GM21576 (cell line): ENCODE measurements around the gene MTMR11.
"Not testable (repeated sequence)": the region's sequence is repeated elsewhere in the genome, so short reads cannot be mapped to it uniquely, and the experiment has no call there.

ENCODE experiments used
- ATAC-seq: cut with Tn5 transposase; IDR thresholded peaks from one replicate; pipeline ENCODE4 v1.9.1; 2021; ENCODE audit warnings: mild to moderate bottlenecking, moderate library complexity; ENCODE audit not compliant: unreplicated experiment

Gene MTMR11

GRCh38 chr1:149903836-149904491, 32.7 kb downstream of the MTMR11 start:
- ATAC-seq: no peak

GRCh38 chr1:149899460-149900284, 37.0 kb downstream of the MTMR11 start, which contains the start of gene BOLA1:
BOLA1 (plus strand) TSS chr1:149899568; CDS start chr1:149900060, 492 bp downstream.
- peak; percentile 96 for ATAC-seq

- no peak for ATAC-seq
These were observed 40.1 kb downstream of the MTMR11 start for GRCh38 chr1:149896575-149896974.

GRCh38 chr1:149888999-149889289, 47.7 kb downstream of the MTMR11 start:
- no peak for ATAC-seq

- ATAC-seq: peak; percentile 20
These were observed 48.3 kb downstream of the MTMR11 start for GRCh38 chr1:149888247-149888998.

GRCh38 chr1:149887456-149888246, 49.0 kb downstream of the MTMR11 start:
- peak; percentile 46 for ATAC-seq

- not testable (repeated sequence) for ATAC-seq
These were observed 49.6 kb downstream of the MTMR11 start for GRCh38 chr1:149887196-149887455.

- peak; percentile 56 for ATAC-seq
These were observed 50.1 kb downstream of the MTMR11 start for GRCh38 chr1:149886396-149887195.

GRCh38 chr1:149886121-149886395, 50.6 kb downstream of the MTMR11 start:
- not testable (repeated sequence) for ATAC-seq

GRCh38 chr1:149885339-149886120, 51.1 kb downstream of the MTMR11 start:
- ATAC-seq: no peak

GRCh38 chr1:149884433-149885338, 52.0 kb downstream of the MTMR11 start:
- no peak for ATAC-seq

GRCh38 chr1:149883598-149884247, 53.0 kb downstream of the MTMR11 start:
- no peak for ATAC-seq

GRCh38 chr1:149881876-149882275, 54.8 kb downstream of the MTMR11 start:
- no peak for ATAC-seq

GRCh38 chr1:149879556-149879955, 57.1 kb downstream of the MTMR11 start:
- ATAC-seq: no peak
